GM23248 (cell line): ENCODE measurements around the gene AGAP2. TPM values are rescaled to one million over a fixed set of nuclear protein-coding genes. Genes with fewer than 3 reads are reported as not detected.

Source experiments
- DNase-seq: peaks from one replicate; pipeline ENCODE4 v3.0.0-alpha.2; 2015
- H2AFZ ChIP-seq: fragments of 200-600 bp; sonication (generic); 2 replicates; pipeline ENCODE4 v1.6.1; 2016; ENCODE audit warnings: antibody characterized with exemption
- H3F3A ChIP-seq: fragments of 200-600 bp; sonication (generic); 2 replicates; pipeline ENCODE4 v1.6.1; 2016; ENCODE audit warnings: mild to moderate bottlenecking, antibody characterized with exemption, mixed run types; ENCODE audit not compliant: insufficient read depth
- H3K27ac ChIP-seq: fragments of 200-600 bp; sonication (generic); 2 replicates; pipeline ENCODE4 v1.5.1; 2016; ENCODE audit warnings: mild to moderate bottlenecking
- H3K27me3 ChIP-seq: fragments of 200-600 bp; sonication (generic); replicated peaks from 2 replicates; pipeline ENCODE4 v1.6.1; 2016; ENCODE audit warnings: mild to moderate bottlenecking; ENCODE audit not compliant: insufficient read depth
- H3K36me3 ChIP-seq: fragments of 200-600 bp; sonication (generic); 2 replicates; pipeline ENCODE4 v1.6.1; 2016; ENCODE audit warnings: low read depth, mild to moderate bottlenecking
- H3K4me1 ChIP-seq: fragments of 200-600 bp; sonication (generic); 2 replicates; pipeline ENCODE4 v1.6.1; 2016; ENCODE audit warnings: mild to moderate bottlenecking; ENCODE audit not compliant: insufficient read depth
- H3K4me2 ChIP-seq: fragments of 200-600 bp; sonication (generic); one replicate; pipeline ENCODE4 v1.6.1; 2016; ENCODE audit warnings: mild to moderate bottlenecking; ENCODE audit not compliant: unreplicated experiment
- H3K4me3 ChIP-seq: fragments of 200-600 bp; sonication (generic); 2 replicates; pipeline ENCODE4 v1.5.1; 2016; ENCODE audit warnings: mild to moderate bottlenecking
- H3K79me2 ChIP-seq: fragments of 200-600 bp; sonication (generic); 2 replicates; pipeline ENCODE4 v1.6.1; 2016; ENCODE audit warnings: mild to moderate bottlenecking; ENCODE audit not compliant: insufficient read depth
- H3K9ac ChIP-seq: fragments of 200-600 bp; sonication (generic); 2 replicates; pipeline ENCODE4 v1.6.1; 2016; ENCODE audit warnings: mild to moderate bottlenecking
- H3K9me2 ChIP-seq: fragments of 200-600 bp; sonication (generic); 2 replicates; pipeline ENCODE4 v1.6.1; 2016; ENCODE audit warnings: mixed run types, mild to moderate bottlenecking, moderate library complexity; ENCODE audit not compliant: insufficient read depth
- H3K9me3 ChIP-seq: fragments of 200-600 bp; sonication (generic); one replicate; pipeline ENCODE4 v1.6.1; 2017; ENCODE audit warnings: low read depth
- H4K20me1 ChIP-seq: fragments of 200-600 bp; sonication (generic); 2 replicates; pipeline ENCODE4 v1.6.0; 2016; ENCODE audit not compliant: insufficient read depth
- EZH2 ChIP-seq: fragments of 200-600 bp; sonication (generic); IDR thresholded peaks from 2 replicates; pipeline ENCODE4 v1.6.1; 2018; ENCODE audit warnings: antibody characterized with exemption, mild to moderate bottlenecking; ENCODE audit not compliant: insufficient read depth, poor library complexity, severe bottlenecking
- EZH2phosphoT487 ChIP-seq: fragments of 200-600 bp; sonication (generic); IDR thresholded peaks from 2 replicates; pipeline ENCODE4 v1.6.1; 2018; ENCODE audit warnings: antibody characterized with exemption, moderate library complexity, mild to moderate bottlenecking, low read depth; ENCODE audit not compliant: insufficient read depth
- WGBS, 2 experiments: methylation state at CpG; one replicate each; pipeline ENCODE4 v1.1.6; 2015 to 2017; ENCODE audit warnings: low lambda C conversion rate in 2 of 2, low coverage in 1 of 2; ENCODE audit errors: missing lambda C conversion rate in 2 of 2; 5-methylcytosine and 5-hydroxymethylcytosine counted together
- in situ Hi-C: fragments of 300-500 bp; cut with MboI; formaldehyde crosslinking; loops from 2 replicates; pipeline ENCODE4 v1.15.0; 2020
- polyA plus RNA-seq: library from polyadenylated mRNA; unstranded; fragments of >200 nt; fragmentation: Nextera tagmentation; extraction: Ambion mirVana; gene quantifications from 2 replicates; pipeline ENCODE4 v1.2.1, GENCODE V29; 2016
- total RNA-seq: library from RNA; depleted of rRNA; stranded (reverse); fragments of >200 nt; shearing (Covaris generic); gene quantifications from 2 replicates; pipeline ENCODE4 v1.2.3, GENCODE V29; 2014

Gene AGAP2
- total and polyA plus RNA-seq, 2 experiments from 2014 or later = not detected

- Histone ChIP-seq H3K9me2 (no peaks in the 10 kb centered on the region), H3K9me3 (no peaks in the 10 kb centered on the region), H3F3A (0 out of 2 replicates have a peak, but pooled peaks cover 3% of the 10 kb centered on the region), H3K4me1 (no peaks in the 10 kb centered on the region), H3K27ac (no peak overlapping the region), H4K20me1 (no peaks in the 10 kb centered on the region), H3K36me3 (no peaks in the 10 kb centered on the region), H3K79me2 (no peaks in the 10 kb centered on the region), H3K4me2 (no peak overlapping the region), H2AFZ (no peak overlapping the region), H3K27me3 (peaks cover 40% of the 10 kb centered on the region), H3K9ac (no peak overlapping the region), H3K4me3 (no peak overlapping the region)
- DNase-seq = no peak
- in situ Hi-C loops = no loop called here
- TF ChIP-seq EZH2phosphoT487 = 0 out of 2 replicates have a peak, but pooled peaks have one; percentile 8
- peak; percentile 31 for TF ChIP-seq EZH2
- 23 to 24% methylated on average over 7 of the region's 7 CpGs for WGBS, 2 experiments
Observed at GRCh38 chr12:57739387-57739786, 845 bp upstream of the AGAP2 start.

- Histone ChIP-seq H3K4me2 (peak overlapping the region; percentile 74), H2AFZ (no peak overlapping the region)
- peak; percentile 67 for DNase-seq
Observed at GRCh38 chr12:57737467-57738460, 778 bp downstream of the AGAP2 start.

GRCh38 chr12:57736741-57737466 is 1.6 kb downstream of the AGAP2 start:
- H3K9me3 ChIP-seq = no peaks in the 10 kb centered on the region
- H3K4me2 ChIP-seq = peak overlapping the region; percentile 75
- no peak overlapping the region for H2AFZ ChIP-seq
- H3K79me2 ChIP-seq = no peaks in the 10 kb centered on the region
- H3F3A ChIP-seq = no peaks in the 10 kb centered on the region
- no peaks in the 10 kb centered on the region for H4K20me1 ChIP-seq
- H3K27ac ChIP-seq = no peak overlapping the region
- H3K36me3 ChIP-seq = no peaks in the 10 kb centered on the region
- 4 to 7% methylated on average over 25 to 29 of the region's 31 CpGs for WGBS, 2 experiments
- H3K4me1 ChIP-seq = no peaks in the 10 kb centered on the region
- no peaks in the 10 kb centered on the region for H3K9me2 ChIP-seq
- in situ Hi-C loops = no loop called here
- H3K27me3 ChIP-seq = peaks cover 40% of the 10 kb centered on the region
- no peak overlapping the region for H3K9ac ChIP-seq
- H3K4me3 ChIP-seq = no peak overlapping the region
- TF ChIP-seq EZH2phosphoT487 (peak; percentile 41; the same call in 1 of the 2 replicates), EZH2 (peak; percentile 95)
- peak; percentile 30 for DNase-seq

More at GRCh38 chr12:57737467-57738460, 778 bp downstream of the AGAP2 start:
- Histone ChIP-seq H3K79me2 (no peaks in the 10 kb centered on the region), H3K4me3 (peak overlapping the region; percentile 53), H3K4me1 (no peaks in the 10 kb centered on the region), H3K27me3 (peaks cover 40% of the 10 kb centered on the region), H3K36me3 (no peaks in the 10 kb centered on the region), H3K9me3 (no peaks in the 10 kb centered on the region), H3K27ac (no peak overlapping the region), H3K9me2 (no peaks in the 10 kb centered on the region), H4K20me1 (no peaks in the 10 kb centered on the region), H3K9ac (no peak overlapping the region), H3F3A (no peaks in the 10 kb centered on the region)
- 1 to 2% methylated on average over 41 to 75 of the region's 110 CpGs for WGBS, 2 experiments
- peak; percentile 77; the same call in 1 of the 2 replicates for TF ChIP-seq EZH2phosphoT487
- peak; percentile 31 for TF ChIP-seq EZH2
- in situ Hi-C loops = no loop called here

GRCh38 chr12:57735952-57736740 is 2.4 kb downstream of the AGAP2 start:
- no peaks in the 10 kb centered on the region for H3K36me3 ChIP-seq
- no peaks in the 10 kb centered on the region for H3K9me3 ChIP-seq
- TF ChIP-seq EZH2phosphoT487 (no peak), EZH2 (no peak)
- no peaks in the 10 kb centered on the region for H3F3A ChIP-seq
- no peak overlapping the region for H3K27ac ChIP-seq
- peaks cover 40% of the 10 kb centered on the region for H3K27me3 ChIP-seq
- no peaks in the 10 kb centered on the region for H3K79me2 ChIP-seq
- DNase-seq = peak; percentile 57
- peak overlapping the region; percentile 10; the same call in 1 of the 2 replicates for H3K9ac ChIP-seq
- H3K4me3 ChIP-seq = peak overlapping the region; percentile 55
- H4K20me1 ChIP-seq = no peaks in the 10 kb centered on the region
- peak overlapping the region; percentile 75 for H3K4me2 ChIP-seq
- H3K9me2 ChIP-seq = no peaks in the 10 kb centered on the region
- H2AFZ ChIP-seq = peak overlapping the region; percentile 55
- WGBS, 2 experiments = 3% methylated on average over 44 to 49 of the region's 49 CpGs
- in situ Hi-C loops = no loop called here
- no peaks in the 10 kb centered on the region for H3K4me1 ChIP-seq
